ENCODE results near the gene RRP15. TPM values are rescaled to one million over a fixed set of nuclear protein-coding genes. Genes with fewer than 3 reads are reported as not detected.

The RRP15 gene
- total RNA-seq, 1 donor from 2014 or later: 15.8 TPM

DNA sequence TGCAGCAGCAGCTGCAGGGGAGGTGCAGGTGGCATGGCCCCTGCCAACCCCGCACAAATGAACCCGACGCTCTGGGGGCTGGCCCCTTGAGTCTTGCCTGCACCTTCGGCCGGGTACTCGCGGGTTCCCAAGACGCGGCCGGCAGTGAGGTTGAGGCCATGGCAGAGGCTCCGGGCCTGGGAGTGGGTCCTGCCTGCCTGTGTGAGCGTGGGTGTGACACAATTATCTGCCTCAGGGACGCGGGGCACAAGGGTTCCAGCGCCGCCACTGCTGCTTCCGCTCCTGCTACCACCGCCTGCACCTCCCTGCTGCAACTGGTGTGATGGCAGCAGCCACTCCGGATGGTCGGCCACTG, 39.1 kb downstream of the RRP15 start:
- no peak for TF ChIP-seq EZH2phosphoT487 (IDR thresholded peaks at IDR 0.05)
- TF ChIP-seq, protein P1, sequence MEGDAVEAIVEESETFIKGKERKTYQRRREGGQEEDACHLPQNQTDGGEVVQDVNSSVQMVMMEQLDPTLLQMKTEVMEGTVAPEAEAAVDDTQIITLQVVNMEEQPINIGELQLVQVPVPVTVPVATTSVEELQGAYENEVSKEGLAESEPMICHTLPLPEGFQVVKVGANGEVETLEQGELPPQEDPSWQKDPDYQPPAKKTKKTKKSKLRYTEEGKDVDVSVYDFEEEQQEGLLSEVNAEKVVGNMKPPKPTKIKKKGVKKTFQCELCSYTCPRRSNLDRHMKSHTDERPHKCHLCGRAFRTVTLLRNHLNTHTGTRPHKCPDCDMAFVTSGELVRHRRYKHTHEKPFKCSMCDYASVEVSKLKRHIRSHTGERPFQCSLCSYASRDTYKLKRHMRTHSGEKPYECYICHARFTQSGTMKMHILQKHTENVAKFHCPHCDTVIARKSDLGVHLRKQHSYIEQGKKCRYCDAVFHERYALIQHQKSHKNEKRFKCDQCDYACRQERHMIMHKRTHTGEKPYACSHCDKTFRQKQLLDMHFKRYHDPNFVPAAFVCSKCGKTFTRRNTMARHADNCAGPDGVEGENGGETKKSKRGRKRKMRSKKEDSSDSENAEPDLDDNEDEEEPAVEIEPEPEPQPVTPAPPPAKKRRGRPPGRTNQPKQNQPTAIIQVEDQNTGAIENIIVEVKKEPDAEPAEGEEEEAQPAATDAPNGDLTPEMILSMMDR (IDR thresholded peaks at IDR 0.05): no peak
- no peak for TF ChIP-seq EZH2 (IDR thresholded peaks at IDR 0.05)
- Mint-ChIP-seq H3K36me3 (peaks cover 12% of the 10 kb centered on the region), H3K4me3 (no peak overlapping the region), H3K9me3 (no peaks in the 10 kb centered on the region), H3K27me3 (ENCODE audit: insufficient read depth, low read depth) (peaks cover 3% of the 10 kb centered on the region), H3K4me1 (no peaks in the 10 kb centered on the region), H3K27ac (no peak overlapping the region)
- Histone ChIP-seq H3K4me3 (no peak overlapping the region), H3K9ac (no peak overlapping the region), H3K79me2 (ENCODE audit: low read depth) (no peaks in the 10 kb centered on the region), H3F3A (ENCODE audit: low read depth) (no peaks in the 10 kb centered on the region), H3K27ac (no peak overlapping the region), H3K4me2 (no peak overlapping the region), H4K20me1 (ENCODE audit: low read depth) (no peaks in the 10 kb centered on the region), H3K9me3 (ENCODE audit: low read depth) (no peaks in the 10 kb centered on the region), H2AFZ (replicated peaks) (no peak overlapping the region), H3K27me3 (no peaks in the 10 kb centered on the region), H3K36me3 (peaks cover 5% of the 10 kb centered on the region), H3K4me1 (no peaks in the 10 kb centered on the region)
- DNase-seq (ENCODE audit: low spot score): no peak

GRCh38 chr1:218328769-218329168, 43.7 kb downstream of the RRP15 start:
- H3K9ac ChIP-seq: no peak overlapping the region
- H3K27ac Mint-ChIP-seq: no peak overlapping the region
- H4K20me1 ChIP-seq (ENCODE audit: low read depth): no peaks in the 10 kb centered on the region

DNA sequence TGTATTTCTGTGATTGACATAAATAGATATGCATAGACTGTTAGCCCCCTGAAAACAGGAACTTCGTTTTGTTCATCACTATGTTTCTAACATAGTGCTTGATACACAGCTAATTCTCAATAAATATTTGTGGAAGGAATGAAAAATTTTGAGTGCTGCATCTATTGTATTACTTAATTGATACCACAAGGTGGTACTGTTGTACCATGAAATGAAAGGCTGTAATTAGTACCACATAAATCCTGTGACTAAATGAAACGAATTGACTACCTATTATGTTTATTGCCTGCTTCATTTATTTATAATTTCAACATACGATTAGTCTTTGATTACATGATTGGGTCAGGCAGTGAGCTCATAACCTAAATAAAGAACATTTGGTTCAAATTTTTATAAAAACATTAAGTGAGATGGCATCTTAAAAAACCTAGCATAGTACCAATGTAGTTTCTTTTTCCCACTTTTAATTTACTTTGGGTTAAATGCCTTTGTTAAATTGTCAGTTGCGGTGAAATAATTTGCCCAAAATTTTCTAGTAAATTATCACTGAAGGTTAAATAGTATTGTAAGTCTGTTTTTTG, 45.0 kb downstream of the RRP15 start:
- no peaks in the 10 kb centered on the region for H3K36me3 ChIP-seq
- Mint-ChIP-seq H3K4me3 (no peak overlapping the region), H3K4me1 (no peaks in the 10 kb centered on the region), H3K27me3 (ENCODE audit: insufficient read depth, low read depth) (peaks cover 3% of the 10 kb centered on the region), H3K9me3 (no peaks in the 10 kb centered on the region), H3K27ac (no peak overlapping the region), H3K36me3 (peaks cover 3% of the 10 kb centered on the region)
- H3F3A ChIP-seq (ENCODE audit: low read depth): no peaks in the 10 kb centered on the region
- H3K9ac ChIP-seq: no peak overlapping the region
- H3K27me3 ChIP-seq: no peaks in the 10 kb centered on the region
- H4K20me1 ChIP-seq (ENCODE audit: low read depth): no peaks in the 10 kb centered on the region
- H2AFZ ChIP-seq (replicated peaks): no peak overlapping the region
- no peak overlapping the region for H3K4me3 ChIP-seq
- TF ChIP-seq EZH2phosphoT487 (IDR thresholded peaks at IDR 0.05) (no peak), EZH2 (IDR thresholded peaks at IDR 0.05) (no peak)
- TF ChIP-seq, protein P1 (IDR thresholded peaks at IDR 0.05): peak; percentile 89
- H3K9me3 ChIP-seq (ENCODE audit: low read depth): no peaks in the 10 kb centered on the region
- H3K27ac ChIP-seq: no peak overlapping the region
- H3K79me2 ChIP-seq (ENCODE audit: low read depth): no peaks in the 10 kb centered on the region
- no peaks in the 10 kb centered on the region for H3K4me1 ChIP-seq
- H3K4me2 ChIP-seq: no peak overlapping the region
- peak; percentile 34 for DNase-seq (ENCODE audit: low spot score)

More at GRCh38 chr1:218328769-218329168, 43.7 kb downstream of the RRP15 start:
- Histone ChIP-seq H3K4me3 (no peak overlapping the region), H3F3A (ENCODE audit: low read depth) (no peaks in the 10 kb centered on the region), H3K27ac (no peak overlapping the region), H3K36me3 (no peaks in the 10 kb centered on the region), H3K4me2 (no peak overlapping the region), H3K9me3 (ENCODE audit: low read depth) (no peaks in the 10 kb centered on the region), H2AFZ (replicated peaks) (no peak overlapping the region), H3K27me3 (no peaks in the 10 kb centered on the region), H3K4me1 (no peaks in the 10 kb centered on the region), H3K79me2 (ENCODE audit: low read depth) (no peaks in the 10 kb centered on the region)
- Mint-ChIP-seq H3K27me3 (ENCODE audit: insufficient read depth, low read depth) (peaks cover 3% of the 10 kb centered on the region), H3K4me1 (no peaks in the 10 kb centered on the region), H3K4me3 (no peak overlapping the region), H3K9me3 (no peaks in the 10 kb centered on the region), H3K36me3 (peaks cover 7% of the 10 kb centered on the region)
- TF ChIP-seq EZH2 (IDR thresholded peaks at IDR 0.05): no peak
- TF ChIP-seq, protein P1 (IDR thresholded peaks at IDR 0.05): no peak
- TF ChIP-seq EZH2phosphoT487 (IDR thresholded peaks at IDR 0.05): no peak
- no peak for DNase-seq (ENCODE audit: low spot score)

Data from neural progenitor cell (in vitro differentiated cells).